K562 (cell line): Measurements from ENCODE around the gene PCP2. TPM values are rescaled to one million over a fixed set of nuclear protein-coding genes. Genes with fewer than 3 reads are reported as not detected.

Experiments used
- ATAC-seq: fragments of 200-7000 bp; cut with Tn5 transposase; 3 replicates; pipeline ENCODE4 v1.9.1; 2020; ENCODE audit warnings: moderate library complexity
- BruUV-seq: library from RNA; stranded (reverse); fragments of 400-500 nt; replicated peaks from 2 replicates; lab custom pipeline; 2021; lab: Mats Ljungman, UMichigan
- CTCF ChIA-PET: fragments of 300-600 bp; formaldehyde crosslinking; extraction: SDS; loops from one replicate; lab custom pipeline; 2021; ENCODE audit warnings: low intra/inter-chr PET ratio; lab: Yijun Ruan, JAX
- POLR2A ChIA-PET: fragments of 300-600, 350-650 bp; sonication (Branson Sonifier 250); formaldehyde crosslinking; extraction: SDS; loops from one replicate; lab custom pipeline; 2021; ENCODE audit warnings: antibody characterized with exemption, inconsistent platforms; lab: Yijun Ruan, JAX
- DNase-seq, 4 experiments: peaks; one replicate each; pipeline versions ENCODE4 v3.0.0 to v3.0.0-alpha.2; 2011 to 2018; ENCODE audit warnings: low spot score in 3 of 4, mixed read lengths in 3 of 4; ENCODE audit errors: extremely low read depth in 1 of 4
- FAIRE-seq: peaks from 2 replicates; lab custom pipeline; 2011; peaks lifted over from hg19 to GRCh38; lab: Jason Lieb, UNC
- H2AFZ ChIP-seq: 2 replicates; pipeline ENCODE4 v1.6.0; 2011; ENCODE audit warnings: low read depth, low read length, control low read depth, inconsistent platforms
- H3K27ac ChIP-seq: fragments of 200-600 bp; 3 replicates; pipeline ENCODE4 v1.8.0; 2011; ENCODE audit warnings: low read depth, mild to moderate bottlenecking, control low read depth, inconsistent platforms, low read length, moderate library complexity, mixed read lengths; ENCODE audit errors: extremely low read depth
- H3K27me3 ChIP-seq, 2 experiments: fragments of 300-600 bp in 1 of 2; 2 replicates in 1 of 2; 3 replicates in 1 of 2; pipeline versions ENCODE4 v1.6.0 to v1.8.0; 2011; ENCODE audit warnings: inconsistent platforms in 2 of 2, low read length in 2 of 2, mild to moderate bottlenecking in 1 of 2, mixed read lengths in 1 of 2, moderate library complexity in 1 of 2; ENCODE audit not compliant: control insufficient read depth in 2 of 2, insufficient read depth in 2 of 2
- H3K36me3 ChIP-seq: fragments of 300-600 bp; 3 replicates; pipeline ENCODE4 v1.8.0; 2011; ENCODE audit warnings: mild to moderate bottlenecking, low read length, inconsistent platforms; ENCODE audit not compliant: control insufficient read depth, insufficient read depth
- H3K4me1 ChIP-seq, 2 experiments: fragments of 200-600 bp in 1 of 2; replicated peaks in 1 of 2; 2 replicates in 1 of 2; 3 replicates in 1 of 2; pipeline versions ENCODE4 v1.5.1 to v1.8.0; 2011; ENCODE audit warnings: inconsistent platforms in 2 of 2, low read length in 2 of 2, mild to moderate bottlenecking in 1 of 2, mixed read lengths in 1 of 2, moderate library complexity in 1 of 2; ENCODE audit not compliant: control insufficient read depth in 2 of 2, insufficient read depth in 2 of 2
- H3K4me2 ChIP-seq: 2 replicates; pipeline ENCODE4 v1.6.1; 2011; ENCODE audit warnings: low read length, control low read depth, inconsistent platforms, mixed read lengths; ENCODE audit not compliant: insufficient read depth
- H3K4me3 ChIP-seq: fragments of 200-600 bp; sonication (generic), shearing (Covaris generic); 2 replicates; pipeline ENCODE4 v1.5.1; 2016; ENCODE audit warnings: control low read depth, inconsistent platforms
- H3K79me2 ChIP-seq: fragments of 200-600 bp; 3 replicates; pipeline ENCODE4 v1.8.0; 2011; ENCODE audit warnings: low read length, inconsistent platforms; ENCODE audit not compliant: control insufficient read depth, insufficient read depth
- H3K9ac ChIP-seq, 2 experiments: 2 replicates each; pipeline versions ENCODE4 v1.6.0 to v1.6.1; 2011; ENCODE audit warnings: low read depth in 2 of 2, low read length in 2 of 2, control low read depth in 1 of 2, inconsistent platforms in 1 of 2, mild to moderate bottlenecking in 1 of 2, mixed read lengths in 1 of 2; ENCODE audit not compliant: insufficient read depth in 1 of 2
- H3K9me1 ChIP-seq: one replicate; pipeline ENCODE4 v1.6.0; 2011; ENCODE audit warnings: inconsistent platforms, mild to moderate bottlenecking, low read length, moderate library complexity; ENCODE audit not compliant: control insufficient read depth, insufficient read depth
- H3K9me3 ChIP-seq: replicated peaks from 2 replicates; pipeline ENCODE4 v1.5.1; 2011; ENCODE audit warnings: low read depth, low read length, inconsistent platforms; ENCODE audit not compliant: control insufficient read depth, insufficient read depth
- H4K20me1 ChIP-seq: replicated peaks from 2 replicates; pipeline ENCODE4 v1.6.1; 2011; ENCODE audit warnings: low read length, inconsistent platforms, mixed read lengths; ENCODE audit not compliant: control insufficient read depth, insufficient read depth
- DLX4 ChIP-seq: fragments of 250-450 bp; sonication (Bioruptor Pico); IDR thresholded peaks from 2 replicates; pipeline ENCODE4 v1.6.1; 2021; ENCODE audit warnings: mild to moderate bottlenecking
- ETS2 ChIP-seq: IDR thresholded peaks from 2 replicates; pipeline ENCODE4 v1.6.1; 2016; ENCODE audit warnings: borderline replicate concordance, missing genetic modification characterization, mild to moderate bottlenecking, moderate library complexity, missing compliant biosample characterization; ENCODE audit not compliant: poor library complexity, severe bottlenecking
- OTX1 ChIP-seq: fragments of 450-650 bp; formaldehyde crosslinking; IDR thresholded peaks from 2 replicates; pipeline ENCODE4 v1.4.0; 2022; ENCODE audit warnings: mild to moderate bottlenecking
- RBFOX2 ChIP-seq: fragments of 200-400 bp; formaldehyde crosslinking; IDR thresholded peaks from 2 replicates; pipeline ENCODE4 v1.6.1; 2017; ENCODE audit warnings: low read depth, mild to moderate bottlenecking, low read length, moderate library complexity
- ZNF239 ChIP-seq: fragments of 250-450 bp; sonication (Bioruptor Pico); IDR thresholded peaks from 2 replicates; pipeline ENCODE4 v1.4.0; 2020; ENCODE audit warnings: mild to moderate bottlenecking
- WGBS: fragments of 100-300 bp; shearing (Covaris generic); methylation state at CpG from one replicate; pipeline ENCODE4 v1.1.6; 2016; ENCODE audit warnings: low coverage, mixed read lengths; ENCODE audit not compliant: insufficient coverage; ENCODE audit errors: missing lambda C conversion rate; 5-methylcytosine and 5-hydroxymethylcytosine counted together
- in situ Hi-C: fragments of 300-500 bp; cut with MboI; formaldehyde crosslinking; loops from 4 replicates; pipeline ENCODE4 v1.15.0; 2018; ENCODE audit warnings: inconsistent platforms, mixed read lengths
- intact Hi-C: fragments of 100-400 bp; cut with micrococcal nuclease; formaldehyde crosslinking; loops from 2 replicates; pipeline ENCODE4 v1.14.2; 2022
- polyA plus RNA-seq, 8 experiments: library from polyadenylated mRNA; depleted of rRNA in 4 of 8; stranded (reverse) in 5 of 8; unstranded in 3 of 8; fragments of >200 nt; fragmentation: Nextera tagmentation in 2 of 8; fragmentation: Illumina TruSeq in 1 of 8; extraction: Ambion mirVana in 2 of 8; extraction: Trizol in 1 of 8; gene quantifications; 2 replicates each; pipeline versions ENCODE4 v1.2.1 to v1.2.3, GENCODE V29; 2011 to 2014; ENCODE audit warnings: inconsistent platforms in 1 of 8, missing spikeins in 1 of 8
- total RNA-seq, 7 experiments: library from RNA; depleted of rRNA in 6 of 7; stranded (reverse); fragments of >200 nt in 6 of 7; fragmentation: Illumina TruSeq in 2 of 7; extraction: Trizol in 2 of 7; gene quantifications; 2 replicates each; pipeline versions ENCODE4 v1.2.1 to v1.2.3, GENCODE V29; 2011 to 2021; ENCODE audit warnings: low replicate concordance in 1 of 7
- TF ChIP-seq, protein P1 (sequence below): sonication (generic); formaldehyde crosslinking; IDR thresholded peaks from 2 replicates; pipeline ENCODE4 v1.8.1; 2023; ENCODE audit warnings: mild to moderate bottlenecking, missing genetic modification reagents

The PCP2 gene
- total and polyA plus RNA-seq, 9 of the 15 experiments (the other 6 are each of a cell fraction or from before 2014, with no cell fraction given): 0.17 to 1.3 (median 0.49) TPM; not detected in 3

- H3K27ac ChIP-seq: no peak overlapping the region
- no peak for ATAC-seq
- H2AFZ ChIP-seq: no peak overlapping the region
- H3K79me2 ChIP-seq: no peaks in the 10 kb centered on the region
- WGBS: 97% methylated on average over 14 of the region's 48 CpGs
- H3K9ac ChIP-seq: no peak overlapping the region
- 0 out of 2 replicates have a peak, but pooled peaks cover 1% of the 10 kb centered on the region for H4K20me1 ChIP-seq
- no peaks in the 10 kb centered on the region for H3K9me3 ChIP-seq
- H3K4me1 ChIP-seq: peaks cover 2 to 61% of the 10 kb centered on the region in 2 experiments; a peak in 4 of 5 replicates
- TF ChIP-seq ZNF239 (CRISPR knock-in tag): no peak
- TF ChIP-seq DLX4 (CRISPR knock-in tag): no peak
- TF ChIP-seq ETS2 (tag): no peak
- TF ChIP-seq OTX1: no peak
- peak; percentile 45; the same call in 1 of the 2 replicates for TF ChIP-seq RBFOX2
- TF ChIP-seq, protein P1, sequence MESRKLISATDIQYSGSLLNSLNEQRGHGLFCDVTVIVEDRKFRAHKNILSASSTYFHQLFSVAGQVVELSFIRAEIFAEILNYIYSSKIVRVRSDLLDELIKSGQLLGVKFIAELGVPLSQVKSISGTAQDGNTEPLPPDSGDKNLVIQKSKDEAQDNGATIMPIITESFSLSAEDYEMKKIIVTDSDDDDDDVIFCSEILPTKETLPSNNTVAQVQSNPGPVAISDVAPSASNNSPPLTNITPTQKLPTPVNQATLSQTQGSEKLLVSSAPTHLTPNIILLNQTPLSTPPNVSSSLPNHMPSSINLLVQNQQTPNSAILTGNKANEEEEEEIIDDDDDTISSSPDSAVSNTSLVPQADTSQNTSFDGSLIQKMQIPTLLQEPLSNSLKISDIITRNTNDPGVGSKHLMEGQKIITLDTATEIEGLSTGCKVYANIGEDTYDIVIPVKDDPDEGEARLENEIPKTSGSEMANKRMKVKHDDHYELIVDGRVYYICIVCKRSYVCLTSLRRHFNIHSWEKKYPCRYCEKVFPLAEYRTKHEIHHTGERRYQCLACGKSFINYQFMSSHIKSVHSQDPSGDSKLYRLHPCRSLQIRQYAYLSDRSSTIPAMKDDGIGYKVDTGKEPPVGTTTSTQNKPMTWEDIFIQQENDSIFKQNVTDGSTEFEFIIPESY (CRISPR knock-in tag): peak; percentile 36; the same call in 1 of the 2 replicates
- TF ChIP-seq, all 486 proteins: peak for 2
- Histone ChIP-seq H3K9me1 (no peaks in the 10 kb centered on the region), H3K4me2 (no peak overlapping the region), H3K27me3 (peaks cover 0 to 1% of the 10 kb centered on the region in 2 experiments; a peak in 1 of 5 replicates), H3K4me3 (no peak overlapping the region), H3K36me3 (peaks cover 52% of the 10 kb centered on the region; the same call in 2 of the 3 replicates)
- BruUV-seq: TSS peak; percentile 45
- FAIRE-seq: no peak
- no peak for DNase-seq
- ChIA-PET POLR2A (interaction anchor here (0.6 to 2.7 kb wide), 4 partner anchors 9 to 947 kb away, joined by 3 to 22 read pairs (median 4); partner anchors contain the start of genes PET100 and XAB2), CTCF (no interaction called here)
- intact Hi-C loops: no loop called here
- in situ Hi-C loops: no loop called here
Measured at GRCh38 chr19:7619671-7620441, 13.7 kb downstream of the PCP2 start.
